ENCODE measurements around the gene ENDOV. TPM values are rescaled to one million over a fixed set of nuclear protein-coding genes. Genes with fewer than 3 reads are reported as not detected.

Gene ENDOV
- total and polyA plus RNA-seq, 2 donors from 2014 or later, result 20.3 to 28.0 TPM

GRCh38 chr17:80445007-80445725 lies 30.2 kb downstream of the ENDOV start:
- no peaks in the 10 kb centered on the region for H3K27me3 ChIP-seq (ENCODE audit: control insufficient read depth, insufficient read depth, low read length)
- no peak for FAIRE-seq
- H3K9ac ChIP-seq (ENCODE audit: low read length in 3 of 3), result no peak overlapping the region
- TF ChIP-seq CTCF (IDR thresholded peaks at IDR 0.05; ENCODE audit: borderline replicate concordance, extremely low read depth, insufficient read depth), result no peak
- H3K4me1 ChIP-seq (ENCODE audit: control insufficient read depth in 2 of 3, insufficient read depth in 2 of 3, low read depth in 1 of 3, low read length in 3 of 3), result no peaks in the 10 kb centered on the region
- no peaks in the 10 kb centered on the region for H3K9me3 ChIP-seq (ENCODE audit: control insufficient read depth in 2 of 3, insufficient read depth in 1 of 3, low read length in 3 of 3)
- H3K36me3 ChIP-seq (ENCODE audit: control insufficient read depth in 2 of 3, insufficient read depth in 3 of 3, low read length in 3 of 3), result no peaks in the 10 kb centered on the region
- DNase-seq, result no peak
- intact Hi-C loops (cut with DNase I), result loop anchor here (10.0 kb wide), 1 partner anchor 770 kb away; no protein-coding TSS in a partner anchor
- H3K4me3 ChIP-seq (ENCODE audit: low read length in 3 of 3), result no peak overlapping the region
- H3K27ac ChIP-seq (ENCODE audit: low read depth in 2 of 2, low read length in 2 of 2), result no peak overlapping the region

- no peak for TF ChIP-seq CTCF (IDR thresholded peaks at IDR 0.05; ENCODE audit: borderline replicate concordance, extremely low read depth, insufficient read depth)
- FAIRE-seq, result no peak
- Histone ChIP-seq H3K36me3 (ENCODE audit: control insufficient read depth in 2 of 3, insufficient read depth in 3 of 3, low read length in 3 of 3) (no peaks in the 10 kb centered on the region), H3K27ac (ENCODE audit: low read depth in 2 of 2, low read length in 2 of 2) (no peak overlapping the region), H3K9me3 (ENCODE audit: control insufficient read depth in 2 of 3, insufficient read depth in 1 of 3, low read length in 3 of 3) (no peaks in the 10 kb centered on the region), H3K9ac (ENCODE audit: low read length in 3 of 3) (no peak overlapping the region), H3K4me3 (ENCODE audit: low read length in 3 of 3) (no peak overlapping the region), H3K4me1 (ENCODE audit: control insufficient read depth in 2 of 3, insufficient read depth in 2 of 3, low read depth in 1 of 3, low read length in 3 of 3) (no peaks in the 10 kb centered on the region), H3K27me3 (ENCODE audit: control insufficient read depth, insufficient read depth, low read length) (no peaks in the 10 kb centered on the region)
- intact Hi-C loops (cut with DNase I), result loop anchor here (10.0 kb wide), 1 partner anchor 769 kb away; no protein-coding TSS in a partner anchor
- no peak for DNase-seq
These were observed 30.8 kb downstream of the ENDOV start for GRCh38 chr17:80445726-80446110.

- H3K27ac ChIP-seq (ENCODE audit: low read depth in 2 of 2, low read length in 2 of 2), result no peak overlapping the region
- intact Hi-C loops (cut with DNase I), result loop anchor here (10.0 kb wide), 1 partner anchor 768 kb away; no protein-coding TSS in a partner anchor
- no peaks in the 10 kb centered on the region for H3K36me3 ChIP-seq (ENCODE audit: control insufficient read depth in 2 of 3, insufficient read depth in 3 of 3, low read length in 3 of 3)
These were observed 31.9 kb downstream of the ENDOV start for GRCh38 chr17:80446645-80447405.

More at GRCh38 chr17:80446645-80447405, 31.9 kb downstream of the ENDOV start:
- FAIRE-seq (no peak), DNase-seq (no peak)
- Histone ChIP-seq H3K4me1 (ENCODE audit: control insufficient read depth in 2 of 3, insufficient read depth in 2 of 3, low read depth in 1 of 3, low read length in 3 of 3) (no peaks in the 10 kb centered on the region), H3K9ac (ENCODE audit: low read length in 3 of 3) (no peak overlapping the region), H3K9me3 (ENCODE audit: control insufficient read depth in 2 of 3, insufficient read depth in 1 of 3, low read length in 3 of 3) (no peaks in the 10 kb centered on the region), H3K27me3 (ENCODE audit: control insufficient read depth, insufficient read depth, low read length) (no peaks in the 10 kb centered on the region), H3K4me3 (ENCODE audit: low read length in 3 of 3) (no peak overlapping the region)
- TF ChIP-seq CTCF (IDR thresholded peaks at IDR 0.05; ENCODE audit: borderline replicate concordance, extremely low read depth, insufficient read depth), result no peak

Measured in kidney (tissue), 14 donors.